GM18858 (cell line): ENCODE measurements around the gene FURIN.
"Not testable (repeated sequence)": the region's sequence is repeated elsewhere in the genome, so short reads cannot be mapped to it uniquely, and the experiment has no call there.

ENCODE experiments used
- ATAC-seq: cut with Tn5 transposase; IDR thresholded peaks from one replicate; pipeline ENCODE4 v1.9.1; 2021; ENCODE audit not compliant: unreplicated experiment

Gene FURIN

GRCh38 chr15:90869601-90870353 is 1.4 kb downstream of the FURIN start:
- no peak for ATAC-seq

DNA sequence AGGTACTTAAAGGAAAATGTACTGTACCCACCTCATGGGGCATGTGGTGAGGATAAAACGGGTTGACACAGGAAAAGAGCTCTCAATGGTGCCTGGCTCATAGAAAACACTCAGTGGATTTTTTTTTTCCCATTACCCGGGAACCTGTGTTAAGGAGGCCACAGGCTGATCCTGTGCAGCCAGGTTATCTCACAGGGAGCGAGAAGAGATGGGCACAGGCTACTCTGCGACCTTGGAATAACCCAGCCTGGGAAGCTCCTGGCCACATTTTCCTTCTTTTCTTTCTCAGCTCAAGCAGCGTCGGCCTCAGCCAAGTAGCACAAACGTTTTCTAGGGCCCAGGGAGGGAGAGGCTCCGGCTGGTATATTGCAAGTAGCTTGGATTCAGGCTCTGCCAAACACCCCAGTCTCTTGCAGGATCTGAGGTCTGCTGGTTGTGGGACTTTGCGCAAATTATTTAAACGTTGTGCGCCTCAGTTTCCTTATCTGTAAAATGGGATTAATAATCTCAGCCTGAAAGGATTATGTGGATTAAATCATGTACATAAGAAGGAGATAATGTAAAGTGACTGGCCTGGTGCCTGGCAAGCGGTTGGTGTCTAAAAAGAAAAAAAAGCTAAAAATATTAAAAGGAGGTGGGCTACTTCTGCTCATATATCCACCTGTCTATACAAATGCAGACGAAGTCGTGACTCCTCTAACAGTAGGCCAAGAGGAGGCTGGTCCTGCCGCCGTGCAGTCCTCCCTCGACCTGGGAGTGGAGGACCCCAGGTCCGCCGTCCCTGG is 2.2 kb downstream of the FURIN start:
- no peak for ATAC-seq

DNA sequence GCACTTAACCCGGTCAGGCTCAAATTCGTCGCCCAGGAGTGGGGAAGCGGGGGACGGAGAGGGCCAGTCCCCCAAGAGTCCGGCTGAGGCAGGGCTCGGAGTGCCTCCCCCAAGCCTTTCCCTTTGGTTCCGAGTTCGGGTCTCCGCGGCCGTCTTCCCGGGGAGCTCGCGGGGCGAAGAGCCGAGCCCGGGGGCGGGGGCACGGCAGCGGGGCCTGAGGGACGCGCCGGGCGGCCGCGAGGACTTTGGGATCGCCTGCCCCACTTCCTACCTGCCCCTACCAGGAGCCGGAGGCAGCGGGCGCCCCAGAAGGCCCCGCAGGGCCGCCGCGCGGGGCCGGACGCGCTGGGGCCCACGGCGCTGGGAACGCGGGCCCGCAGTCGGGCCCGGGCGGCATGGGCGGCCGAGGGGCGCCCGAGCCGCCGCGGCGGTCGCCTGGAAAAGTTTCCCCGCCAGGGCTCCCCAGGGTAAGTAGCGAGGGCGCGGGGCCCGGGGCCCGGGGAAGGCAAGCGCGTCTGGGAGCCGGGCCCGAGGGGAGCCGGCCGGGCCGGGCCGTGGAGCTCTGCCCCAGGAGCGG is 2.8 kb downstream of the FURIN start:
- ATAC-seq, result no peak

DNA sequence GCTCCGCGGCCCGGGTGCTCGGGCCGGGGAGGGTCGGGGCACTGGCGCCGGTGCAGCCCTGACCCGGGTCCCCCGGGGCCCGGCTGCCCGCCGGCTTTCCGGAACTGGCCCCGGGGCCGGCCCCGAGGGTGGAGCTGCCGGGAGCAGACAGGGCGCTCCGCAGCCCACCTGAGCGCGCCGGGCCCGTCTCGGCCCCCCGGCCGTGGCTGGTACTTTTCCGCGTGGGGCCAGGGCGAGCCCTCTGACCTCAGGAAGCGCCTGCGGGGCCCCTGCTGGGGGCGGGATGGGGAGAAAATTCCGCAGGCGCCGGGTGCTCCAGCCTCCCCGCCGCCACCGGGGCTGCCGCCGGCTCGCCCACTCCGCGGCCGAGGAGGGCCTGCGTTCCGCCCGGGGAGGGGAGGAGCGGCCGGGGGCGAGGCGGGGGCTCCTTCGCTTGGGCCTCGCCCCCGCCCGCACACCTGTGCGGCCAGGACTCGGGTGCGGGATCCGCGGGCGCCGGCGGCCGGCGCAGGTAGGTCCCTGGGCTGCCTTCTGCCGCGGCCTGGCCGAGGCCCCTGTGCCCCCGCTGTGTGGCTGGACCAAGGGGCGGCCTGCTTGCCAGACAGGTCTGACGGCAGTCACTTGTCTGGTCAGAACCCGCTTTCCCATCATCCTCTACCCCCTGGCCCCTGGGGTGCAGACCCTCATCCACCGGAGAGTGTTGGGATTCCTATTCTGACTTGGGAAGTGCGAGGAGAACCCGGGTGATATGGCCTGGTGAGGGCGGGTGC is 3.5 kb downstream of the FURIN start:
- ATAC-seq, result no peak

DNA sequence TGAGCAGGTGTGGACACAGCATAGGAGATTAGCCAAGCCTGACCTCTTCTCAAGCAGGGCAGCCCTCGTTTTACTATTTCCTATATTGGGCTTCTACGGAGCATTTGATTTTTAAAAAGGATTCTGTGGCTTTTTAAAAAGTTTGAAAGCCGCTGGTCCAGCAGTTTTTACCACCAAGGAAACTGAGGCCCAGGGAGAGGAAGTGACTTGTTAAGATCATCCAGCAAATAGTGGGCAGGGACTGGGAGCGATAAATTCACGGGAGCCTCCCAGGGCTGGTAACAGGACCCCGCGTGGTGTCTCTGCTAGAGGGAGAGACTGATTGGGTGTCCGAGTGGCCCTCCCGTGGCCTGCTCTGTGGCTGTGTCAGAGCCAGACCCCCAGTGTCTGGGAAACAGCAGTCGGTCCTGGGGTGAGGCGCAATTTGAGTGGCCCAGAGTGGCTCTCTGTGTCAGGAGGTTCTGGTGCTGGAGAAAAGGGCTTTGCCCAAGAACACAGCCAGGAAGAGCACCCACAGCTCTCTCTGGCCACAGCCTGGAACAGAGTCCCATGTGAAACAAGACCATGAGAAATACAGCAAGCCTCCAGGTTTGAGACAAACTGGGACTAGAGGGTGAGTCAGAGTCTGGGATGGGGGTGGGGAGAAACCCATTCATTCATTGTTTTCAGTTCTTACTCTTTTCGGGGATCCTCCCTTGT is 4.2 kb downstream of the FURIN start:
- ATAC-seq, result no peak

DNA sequence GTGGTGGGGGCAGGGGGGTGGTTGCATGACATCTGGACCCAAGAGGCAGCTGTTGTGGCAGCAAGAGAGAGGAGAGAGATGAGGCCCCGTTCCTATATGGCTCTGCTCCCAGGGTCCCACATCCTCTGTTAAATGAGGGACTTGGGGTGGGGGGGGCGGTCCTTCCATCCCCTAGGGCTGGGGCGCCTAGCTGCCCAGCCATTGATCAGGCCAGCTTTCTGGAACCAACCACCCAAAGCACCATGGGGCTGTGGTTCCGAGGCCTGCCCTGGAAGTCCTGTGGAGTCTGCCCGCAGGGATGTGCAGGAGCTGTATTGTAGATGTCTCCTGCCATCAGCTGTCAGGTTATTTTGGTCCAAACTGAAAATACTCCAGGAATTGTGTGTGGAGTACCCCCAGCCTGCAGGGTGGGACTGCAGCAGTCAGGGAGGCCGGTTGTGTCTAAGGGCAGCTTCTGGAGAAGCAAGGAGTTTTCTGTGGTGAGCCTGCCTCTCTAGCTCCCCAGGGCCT is 5.2 kb downstream of the FURIN start:
- ATAC-seq, result no peak

GRCh38 chr15:90873998-90874605 is 5.7 kb downstream of the FURIN start:
- no peak for ATAC-seq

GRCh38 chr15:90874986-90875385 is 6.6 kb downstream of the FURIN start:
- ATAC-seq, result not testable (repeated sequence)

DNA sequence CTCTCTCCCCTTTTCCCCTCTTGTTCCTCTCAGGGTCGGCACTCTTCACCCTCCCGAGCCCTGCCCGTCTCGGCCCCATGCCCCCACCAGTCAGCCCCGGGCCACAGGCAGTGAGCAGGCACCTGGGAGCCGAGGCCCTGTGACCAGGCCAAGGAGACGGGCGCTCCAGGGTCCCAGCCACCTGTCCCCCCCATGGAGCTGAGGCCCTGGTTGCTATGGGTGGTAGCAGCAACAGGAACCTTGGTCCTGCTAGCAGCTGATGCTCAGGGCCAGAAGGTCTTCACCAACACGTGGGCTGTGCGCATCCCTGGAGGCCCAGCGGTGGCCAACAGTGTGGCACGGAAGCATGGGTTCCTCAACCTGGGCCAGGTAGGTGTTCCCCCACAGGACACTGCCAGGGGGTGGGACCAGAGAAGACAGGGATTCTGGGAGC is 7.2 kb downstream of the FURIN start:
- no peak for ATAC-seq

DNA sequence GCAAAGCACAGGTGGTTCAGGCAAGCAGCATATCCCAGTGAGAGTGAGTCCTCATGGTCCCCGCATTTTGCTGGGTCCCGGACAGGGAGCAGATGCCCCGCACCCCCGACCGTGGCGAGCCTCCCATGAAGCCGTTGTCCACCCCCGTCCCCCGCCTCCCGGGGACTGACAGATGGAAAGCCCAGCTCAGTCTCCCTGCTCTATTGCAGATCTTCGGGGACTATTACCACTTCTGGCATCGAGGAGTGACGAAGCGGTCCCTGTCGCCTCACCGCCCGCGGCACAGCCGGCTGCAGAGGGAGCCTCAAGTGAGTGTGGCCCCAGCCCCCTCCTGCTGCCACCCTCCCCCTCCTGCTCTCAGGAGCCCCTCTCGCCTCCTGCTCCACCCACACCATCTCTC is 7.7 kb downstream of the FURIN start:
- ATAC-seq, result no peak

DNA sequence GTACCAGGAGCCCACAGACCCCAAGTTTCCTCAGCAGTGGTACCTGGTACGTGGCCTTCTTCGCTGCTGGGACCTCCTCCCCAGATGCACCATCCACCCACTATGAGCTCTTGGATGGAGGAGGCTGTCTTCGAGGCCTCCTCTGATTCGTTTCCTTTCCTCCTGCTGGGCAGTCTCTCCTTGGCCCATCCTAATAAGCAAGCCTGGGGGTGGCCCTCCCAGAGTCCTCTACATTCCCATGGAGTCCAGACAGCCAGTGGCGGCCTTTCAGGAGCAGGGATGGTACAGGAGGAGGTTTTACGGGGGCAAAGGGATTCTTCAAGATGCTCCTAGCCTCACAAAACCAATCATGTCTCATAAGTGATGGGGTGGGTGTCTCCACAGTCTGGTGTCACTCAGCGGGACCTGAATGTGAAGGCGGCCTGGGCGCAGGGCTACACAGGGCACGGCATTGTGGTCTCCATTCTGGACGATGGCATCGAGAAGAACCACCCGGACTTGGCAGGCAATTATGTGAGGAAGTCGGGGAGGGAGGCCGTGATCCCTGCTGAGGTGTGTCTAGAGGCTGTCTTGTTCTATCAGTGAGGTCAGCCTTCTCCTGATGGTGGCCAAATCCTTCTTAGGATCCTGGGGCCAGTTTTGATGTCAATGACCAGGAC is 8.3 kb downstream of the FURIN start:
- no peak for ATAC-seq

- no peak for ATAC-seq
These were observed 8.9 kb downstream of the FURIN start for GRCh38 chr15:90877315-90877714.

DNA sequence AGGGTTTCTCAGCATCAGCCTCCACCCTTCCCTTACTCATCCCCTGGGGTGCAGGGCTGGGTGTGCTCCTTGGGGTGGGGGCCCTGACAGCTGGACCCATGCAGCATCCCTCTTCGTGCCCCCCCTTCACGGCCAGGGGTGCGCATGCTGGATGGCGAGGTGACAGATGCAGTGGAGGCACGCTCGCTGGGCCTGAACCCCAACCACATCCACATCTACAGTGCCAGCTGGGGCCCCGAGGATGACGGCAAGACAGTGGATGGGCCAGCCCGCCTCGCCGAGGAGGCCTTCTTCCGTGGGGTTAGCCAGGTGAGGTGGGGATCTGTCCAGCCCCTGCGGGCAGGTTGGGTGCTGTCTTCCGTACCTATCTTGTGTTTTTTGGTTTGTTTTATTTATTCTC is 9.6 kb downstream of the FURIN start:
- no peak for ATAC-seq

- no peak for ATAC-seq
These were observed 10.3 kb downstream of the FURIN start for GRCh38 chr15:90878660-90879059.

GRCh38 chr15:90879730-90880366 is 11.5 kb downstream of the FURIN start:
- ATAC-seq, result no peak

DNA sequence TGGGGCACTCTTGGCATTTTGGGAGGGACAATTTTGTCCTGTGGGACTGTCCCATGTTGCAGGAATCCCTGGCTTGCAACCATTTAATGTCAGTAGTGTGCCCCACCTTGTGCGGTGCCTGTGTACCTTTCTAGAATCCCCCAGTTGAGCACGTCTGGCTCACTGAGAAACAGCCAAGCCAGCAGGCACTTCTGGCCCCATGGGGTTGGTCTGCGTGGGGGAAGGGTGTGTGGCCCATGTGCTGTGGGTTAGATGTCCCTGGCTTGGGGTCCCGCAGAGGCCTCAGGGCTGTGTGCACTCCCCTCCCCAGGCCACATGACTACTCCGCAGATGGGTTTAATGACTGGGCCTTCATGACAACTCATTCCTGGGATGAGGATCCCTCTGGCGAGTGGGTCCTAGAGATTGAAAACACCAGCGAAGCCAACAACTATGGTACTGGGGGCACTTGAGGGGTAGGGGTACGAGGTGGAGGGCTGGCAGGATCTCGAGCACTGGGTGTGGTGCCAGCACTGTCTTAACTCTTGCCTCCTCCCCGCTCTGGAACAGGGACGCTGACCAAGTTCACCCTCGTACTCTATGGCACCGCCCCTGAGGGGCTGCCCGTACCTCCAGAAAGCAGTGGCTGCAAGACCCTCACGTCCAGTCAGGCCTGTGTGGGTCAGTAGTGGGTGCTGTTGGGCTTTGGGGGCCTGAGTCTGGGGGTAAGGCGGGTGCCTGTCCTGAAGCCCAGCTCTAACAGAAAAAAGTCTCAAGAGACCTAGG is 12.2 kb downstream of the FURIN start:
- no peak for ATAC-seq

DNA sequence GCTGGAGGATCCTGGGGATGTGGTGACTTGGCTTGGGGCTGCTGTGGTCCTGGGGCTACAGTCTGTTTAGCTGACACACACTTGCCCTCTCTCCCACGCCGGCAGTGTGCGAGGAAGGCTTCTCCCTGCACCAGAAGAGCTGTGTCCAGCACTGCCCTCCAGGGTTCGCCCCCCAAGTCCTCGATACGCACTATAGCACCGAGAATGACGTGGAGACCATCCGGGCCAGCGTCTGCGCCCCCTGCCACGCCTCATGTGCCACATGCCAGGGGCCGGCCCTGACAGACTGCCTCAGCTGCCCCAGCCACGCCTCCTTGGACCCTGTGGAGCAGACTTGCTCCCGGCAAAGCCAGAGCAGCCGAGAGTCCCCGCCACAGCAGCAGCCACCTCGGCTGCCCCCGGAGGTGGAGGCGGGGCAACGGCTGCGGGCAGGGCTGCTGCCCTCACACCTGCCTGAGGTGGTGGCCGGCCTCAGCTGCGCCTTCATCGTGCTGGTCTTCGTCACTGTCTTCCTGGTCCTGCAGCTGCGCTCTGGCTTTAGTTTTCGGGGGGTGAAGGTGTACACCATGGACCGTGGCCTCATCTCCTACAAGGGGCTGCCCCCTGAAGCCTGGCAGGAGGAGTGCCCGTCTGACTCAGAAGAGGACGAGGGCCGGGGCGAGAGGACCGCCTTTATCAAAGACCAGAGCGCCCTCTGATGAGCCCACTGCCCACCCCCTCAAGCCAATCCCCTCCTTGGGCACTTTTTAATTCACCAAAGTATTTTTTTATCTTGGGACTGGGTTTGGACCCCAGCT is 13.0 kb downstream of the FURIN start:
- ATAC-seq, result no peak
